ENCODE data around the gene ASB4. TPM values are rescaled to one million over a fixed set of nuclear protein-coding genes. Genes with fewer than 3 reads are reported as not detected.

ASB4 gene
- total RNA-seq (not detected), polyA plus RNA-seq (under 1 TPM in 1 of 3 donors, not detected in 2; 0.03 TPM)
- long read RNA-seq, donor 1, partial matches to known transcripts = 11 of 28 reads
- long read RNA-seq, donor 1, other reads (novel, unspliced or antisense) = 17 of 28 reads
- long read RNA-seq, donor 2 = 0 reads

GRCh38 chr7:95485391-95486123, at the start of gene ASB4:
TSS of gene ASB4 (plus strand) at chr7:95485943. CDS start at chr7:95485972, 29 bp downstream.
- intact Hi-C loops (cut with DNase I; ENCODE audit: low total_unique reads) = no loop called here
- Histone ChIP-seq H3K27ac (no peak within 1 kb of the TSS), H3K27me3 (replicated peaks in 1 of 7) (no peaks in the 10 kb centered on the region), H3K9me3 (no peaks in the 10 kb centered on the region), H3K4me1 (no peaks in the 10 kb centered on the region), H3K4me3 (no peak within 1 kb of the TSS), H3K36me3 (no peaks in the 10 kb centered on the region)
- 77 to 90% (median 83%) methylated on average over 12 of the region's 12 CpGs for WGBS, 5 donors
- DNase-seq = no peak
- TF ChIP-seq POLR2AphosphoS5 (IDR thresholded peaks at IDR 0.05) (no peak), CTCF (IDR thresholded peaks at IDR 0.05 in 8 of 11, conservative IDR thresholded peaks at IDR 0.05 in 3 of 11) (no peak), POLR2A (IDR thresholded peaks at IDR 0.05) (no peak)

GRCh38 chr7:95436407-95436806, 49.3 kb upstream of the ASB4 start:
- H3K36me3 ChIP-seq = no peaks in the 10 kb centered on the region
- no peak overlapping the region for H3K27ac ChIP-seq
- 56 to 72% (median 68%) methylated on average over 4 of the region's 4 CpGs for WGBS, 5 donors
- no peaks in the 10 kb centered on the region for H3K27me3 ChIP-seq (replicated peaks in 1 of 7)
- no peaks in the 10 kb centered on the region for H3K9me3 ChIP-seq
- DNase-seq = no peak
- peaks cover 0 to 29% (median 18%) of the 10 kb centered on the region in 6 donors for H3K4me1 ChIP-seq
- no peak overlapping the region for H3K4me3 ChIP-seq
- TF ChIP-seq POLR2A (IDR thresholded peaks at IDR 0.05) = no peak
- no peak for TF ChIP-seq CTCF (IDR thresholded peaks at IDR 0.05 in 8 of 11, conservative IDR thresholded peaks at IDR 0.05 in 3 of 11)
- no peak for TF ChIP-seq POLR2AphosphoS5 (IDR thresholded peaks at IDR 0.05)
- intact Hi-C loops (cut with DNase I; ENCODE audit: low total_unique reads) = no loop called here

- TF ChIP-seq CTCF (IDR thresholded peaks at IDR 0.05 in 8 of 11, conservative IDR thresholded peaks at IDR 0.05 in 3 of 11) (no peak), POLR2A (IDR thresholded peaks at IDR 0.05) (no peak), POLR2AphosphoS5 (IDR thresholded peaks at IDR 0.05) (no peak)
- WGBS, 5 donors = 91 to 99% (median 94%) methylated on average over 3 of the region's 3 CpGs
- no peak overlapping the region for H3K27ac ChIP-seq
- intact Hi-C loops (cut with DNase I; ENCODE audit: low total_unique reads) = no loop called here
- no peak overlapping the region for H3K4me3 ChIP-seq
- DNase-seq = no peak
- peaks cover 0 to 1% (median under 1%) of the 10 kb centered on the region in 6 donors for H3K4me1 ChIP-seq
- H3K9me3 ChIP-seq = no peaks in the 10 kb centered on the region
- no peaks in the 10 kb centered on the region for H3K27me3 ChIP-seq (replicated peaks in 1 of 7)
- H3K36me3 ChIP-seq = no peaks in the 10 kb centered on the region
Observed at GRCh38 chr7:95440394-95441038, 45.2 kb upstream of the ASB4 start.

Data from spleen (tissue), 13 donors.